GM23338 (cell line): ENCODE measurements around the gene NINL. TPM values are rescaled to one million over a fixed set of nuclear protein-coding genes. Genes with fewer than 3 reads are reported as not detected.

Source experiments
- ATAC-seq: fragments of 200-7000 bp; cut with Tn5 transposase; 3 replicates; pipeline ENCODE4 v1.9.1; 2020
- DNase-seq: peaks from one replicate; pipeline ENCODE4 v3.0.0-alpha.2; 2015; ENCODE audit warnings: low spot score
- H2AFZ ChIP-seq: fragments of 200-600 bp; sonication (generic); 2 replicates; pipeline ENCODE4 v1.8.0; 2016; ENCODE audit warnings: antibody characterized with exemption, mild to moderate bottlenecking, moderate library complexity
- H3F3A ChIP-seq: fragments of 200-600 bp; sonication (generic); replicated peaks from 2 replicates; pipeline ENCODE4 v1.8.0; 2017; ENCODE audit warnings: antibody characterized with exemption, mixed run types, low read depth
- H3K27ac ChIP-seq: fragments of 200-600 bp; sonication (generic); 2 replicates; pipeline ENCODE4 v1.6.1; 2016; ENCODE audit warnings: low read depth
- H3K27me3 ChIP-seq: fragments of 200-600 bp; sonication (generic); 2 replicates; pipeline ENCODE4 v1.8.0; 2016; ENCODE audit warnings: mild to moderate bottlenecking, mixed run types, moderate library complexity; ENCODE audit not compliant: insufficient read depth
- H3K36me3 ChIP-seq: fragments of 200-600 bp; sonication (generic); 2 replicates; pipeline ENCODE4 v1.8.0; 2016; ENCODE audit warnings: mild to moderate bottlenecking; ENCODE audit not compliant: insufficient read depth
- H3K4me1 ChIP-seq: fragments of 200-600 bp; sonication (generic); 2 replicates; pipeline ENCODE4 v1.8.0; 2016; ENCODE audit warnings: mild to moderate bottlenecking, moderate library complexity; ENCODE audit not compliant: insufficient read depth
- H3K4me2 ChIP-seq: fragments of 200-600 bp; sonication (generic); 2 replicates; pipeline ENCODE4 v1.7.1; 2017; ENCODE audit warnings: mixed run types
- H3K4me3 ChIP-seq: fragments of 200-600 bp; sonication (generic); 2 replicates; pipeline ENCODE4 v1.6.1; 2016; ENCODE audit warnings: mixed run types
- H3K79me2 ChIP-seq: fragments of 200-600 bp; sonication (generic); replicated peaks from 2 replicates; pipeline ENCODE4 v1.8.0; 2017; ENCODE audit warnings: mild to moderate bottlenecking; ENCODE audit not compliant: insufficient read depth
- H3K9me2 ChIP-seq: fragments of 200-600 bp; sonication (generic); 2 replicates; pipeline ENCODE4 v1.8.0; 2017; ENCODE audit not compliant: insufficient read depth
- H4K20me1 ChIP-seq: fragments of 200-600 bp; sonication (generic); replicated peaks from 2 replicates; pipeline ENCODE4 v1.8.0; 2017; ENCODE audit warnings: mild to moderate bottlenecking; ENCODE audit not compliant: insufficient read depth
- H3K27ac Mint-ChIP-seq: 2 replicates; pipeline ENCODE4 v1.8.0; 2020; ENCODE audit warnings: inconsistent platforms, mild to moderate bottlenecking, moderate library complexity, mixed read lengths
- H3K27me3 Mint-ChIP-seq: 3 replicates; pipeline ENCODE4 v1.8.0; 2022; ENCODE audit warnings: low read depth, mild to moderate bottlenecking, moderate library complexity, mixed read lengths, inconsistent platforms; ENCODE audit not compliant: insufficient read depth, poor library complexity
- H3K36me3 Mint-ChIP-seq: 3 replicates; pipeline ENCODE4 v1.8.0; 2021; ENCODE audit warnings: low read depth, mild to moderate bottlenecking, inconsistent platforms, moderate library complexity, mixed read lengths
- H3K4me1 Mint-ChIP-seq: 3 replicates; pipeline ENCODE4 v1.8.0; 2020; ENCODE audit warnings: mild to moderate bottlenecking, inconsistent platforms, mixed read lengths
- H3K4me3 Mint-ChIP-seq: 3 replicates; pipeline ENCODE4 v1.8.0; 2021; ENCODE audit warnings: moderate library complexity, mild to moderate bottlenecking, inconsistent platforms, mixed read lengths
- H3K9me3 Mint-ChIP-seq: 3 replicates; pipeline ENCODE4 v1.8.0; 2020; ENCODE audit warnings: moderate library complexity, mild to moderate bottlenecking, inconsistent platforms, mixed read lengths
- CREB1 ChIP-seq: fragments of 250-450 bp; sonication (Bioruptor Pico); IDR thresholded peaks from 2 replicates; pipeline ENCODE4 v1.5.0; 2020; ENCODE audit warnings: low read depth, mild to moderate bottlenecking, moderate library complexity
- NANOG ChIP-seq: IDR thresholded peaks from 2 replicates; pipeline ENCODE4 v1.6.1; 2016; ENCODE audit warnings: antibody characterized with exemption, borderline replicate concordance
- POLR2AphosphoS5 ChIP-seq: IDR thresholded peaks from 2 replicates; pipeline ENCODE4 v1.6.1; 2016; ENCODE audit warnings: antibody characterized with exemption, low read depth
- ZNF331 ChIP-seq: fragments of 250-450 bp; sonication (Bioruptor Pico); IDR thresholded peaks from 2 replicates; pipeline ENCODE4 v1.5.0; 2020; ENCODE audit warnings: low read depth, mild to moderate bottlenecking, moderate library complexity
- polyA plus RNA-seq: library from polyadenylated mRNA; unstranded; fragments of >200 nt; fragmentation: Nextera tagmentation; extraction: Ambion mirVana; gene quantifications from 2 replicates; pipeline ENCODE4 v1.2.1, GENCODE V29; 2016
- total RNA-seq: library from RNA; depleted of rRNA; stranded (reverse); fragments of >200 nt; shearing (Covaris generic); gene quantifications from 2 replicates; pipeline ENCODE4 v1.2.3, GENCODE V29; 2014
- TF ChIP-seq, protein P1 (sequence below): fragments of 250-450 bp; sonication (Bioruptor Pico); IDR thresholded peaks from 2 replicates; pipeline ENCODE4 v1.5.0; 2020; ENCODE audit warnings: mild to moderate bottlenecking, moderate library complexity
- TF ChIP-seq, protein P2 (sequence below): IDR thresholded peaks from one replicate; pipeline ENCODE4 v1.6.1; 2018; ENCODE audit warnings: antibody characterized with exemption; ENCODE audit not compliant: unreplicated experiment

Gene NINL
- total and polyA plus RNA-seq, 2 experiments from 2014 or later = 18.0 to 31.2 TPM

DNA sequence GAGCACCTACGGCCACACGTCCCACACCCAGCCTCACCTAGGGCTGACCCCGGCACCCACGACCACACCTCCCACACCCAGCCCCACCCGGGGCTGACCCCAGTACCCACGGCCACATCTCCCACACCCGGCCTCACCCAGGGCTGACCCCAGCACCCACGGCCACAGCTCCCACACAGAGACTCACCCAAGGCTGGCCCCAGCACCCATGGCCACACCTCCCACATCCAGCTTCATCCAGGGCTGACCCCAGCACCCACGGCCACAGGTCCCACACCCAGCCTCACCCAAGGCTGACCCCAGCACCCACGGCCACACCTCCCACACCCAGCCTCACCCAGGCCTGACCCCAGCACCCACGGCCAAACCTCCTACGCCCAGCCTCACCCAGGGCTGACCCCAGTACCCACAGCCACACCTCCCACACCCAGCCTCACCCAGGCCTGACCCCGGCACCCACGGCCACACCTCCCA, 36.7 kb downstream of the NINL start (continued):
- TF ChIP-seq, protein P1, sequence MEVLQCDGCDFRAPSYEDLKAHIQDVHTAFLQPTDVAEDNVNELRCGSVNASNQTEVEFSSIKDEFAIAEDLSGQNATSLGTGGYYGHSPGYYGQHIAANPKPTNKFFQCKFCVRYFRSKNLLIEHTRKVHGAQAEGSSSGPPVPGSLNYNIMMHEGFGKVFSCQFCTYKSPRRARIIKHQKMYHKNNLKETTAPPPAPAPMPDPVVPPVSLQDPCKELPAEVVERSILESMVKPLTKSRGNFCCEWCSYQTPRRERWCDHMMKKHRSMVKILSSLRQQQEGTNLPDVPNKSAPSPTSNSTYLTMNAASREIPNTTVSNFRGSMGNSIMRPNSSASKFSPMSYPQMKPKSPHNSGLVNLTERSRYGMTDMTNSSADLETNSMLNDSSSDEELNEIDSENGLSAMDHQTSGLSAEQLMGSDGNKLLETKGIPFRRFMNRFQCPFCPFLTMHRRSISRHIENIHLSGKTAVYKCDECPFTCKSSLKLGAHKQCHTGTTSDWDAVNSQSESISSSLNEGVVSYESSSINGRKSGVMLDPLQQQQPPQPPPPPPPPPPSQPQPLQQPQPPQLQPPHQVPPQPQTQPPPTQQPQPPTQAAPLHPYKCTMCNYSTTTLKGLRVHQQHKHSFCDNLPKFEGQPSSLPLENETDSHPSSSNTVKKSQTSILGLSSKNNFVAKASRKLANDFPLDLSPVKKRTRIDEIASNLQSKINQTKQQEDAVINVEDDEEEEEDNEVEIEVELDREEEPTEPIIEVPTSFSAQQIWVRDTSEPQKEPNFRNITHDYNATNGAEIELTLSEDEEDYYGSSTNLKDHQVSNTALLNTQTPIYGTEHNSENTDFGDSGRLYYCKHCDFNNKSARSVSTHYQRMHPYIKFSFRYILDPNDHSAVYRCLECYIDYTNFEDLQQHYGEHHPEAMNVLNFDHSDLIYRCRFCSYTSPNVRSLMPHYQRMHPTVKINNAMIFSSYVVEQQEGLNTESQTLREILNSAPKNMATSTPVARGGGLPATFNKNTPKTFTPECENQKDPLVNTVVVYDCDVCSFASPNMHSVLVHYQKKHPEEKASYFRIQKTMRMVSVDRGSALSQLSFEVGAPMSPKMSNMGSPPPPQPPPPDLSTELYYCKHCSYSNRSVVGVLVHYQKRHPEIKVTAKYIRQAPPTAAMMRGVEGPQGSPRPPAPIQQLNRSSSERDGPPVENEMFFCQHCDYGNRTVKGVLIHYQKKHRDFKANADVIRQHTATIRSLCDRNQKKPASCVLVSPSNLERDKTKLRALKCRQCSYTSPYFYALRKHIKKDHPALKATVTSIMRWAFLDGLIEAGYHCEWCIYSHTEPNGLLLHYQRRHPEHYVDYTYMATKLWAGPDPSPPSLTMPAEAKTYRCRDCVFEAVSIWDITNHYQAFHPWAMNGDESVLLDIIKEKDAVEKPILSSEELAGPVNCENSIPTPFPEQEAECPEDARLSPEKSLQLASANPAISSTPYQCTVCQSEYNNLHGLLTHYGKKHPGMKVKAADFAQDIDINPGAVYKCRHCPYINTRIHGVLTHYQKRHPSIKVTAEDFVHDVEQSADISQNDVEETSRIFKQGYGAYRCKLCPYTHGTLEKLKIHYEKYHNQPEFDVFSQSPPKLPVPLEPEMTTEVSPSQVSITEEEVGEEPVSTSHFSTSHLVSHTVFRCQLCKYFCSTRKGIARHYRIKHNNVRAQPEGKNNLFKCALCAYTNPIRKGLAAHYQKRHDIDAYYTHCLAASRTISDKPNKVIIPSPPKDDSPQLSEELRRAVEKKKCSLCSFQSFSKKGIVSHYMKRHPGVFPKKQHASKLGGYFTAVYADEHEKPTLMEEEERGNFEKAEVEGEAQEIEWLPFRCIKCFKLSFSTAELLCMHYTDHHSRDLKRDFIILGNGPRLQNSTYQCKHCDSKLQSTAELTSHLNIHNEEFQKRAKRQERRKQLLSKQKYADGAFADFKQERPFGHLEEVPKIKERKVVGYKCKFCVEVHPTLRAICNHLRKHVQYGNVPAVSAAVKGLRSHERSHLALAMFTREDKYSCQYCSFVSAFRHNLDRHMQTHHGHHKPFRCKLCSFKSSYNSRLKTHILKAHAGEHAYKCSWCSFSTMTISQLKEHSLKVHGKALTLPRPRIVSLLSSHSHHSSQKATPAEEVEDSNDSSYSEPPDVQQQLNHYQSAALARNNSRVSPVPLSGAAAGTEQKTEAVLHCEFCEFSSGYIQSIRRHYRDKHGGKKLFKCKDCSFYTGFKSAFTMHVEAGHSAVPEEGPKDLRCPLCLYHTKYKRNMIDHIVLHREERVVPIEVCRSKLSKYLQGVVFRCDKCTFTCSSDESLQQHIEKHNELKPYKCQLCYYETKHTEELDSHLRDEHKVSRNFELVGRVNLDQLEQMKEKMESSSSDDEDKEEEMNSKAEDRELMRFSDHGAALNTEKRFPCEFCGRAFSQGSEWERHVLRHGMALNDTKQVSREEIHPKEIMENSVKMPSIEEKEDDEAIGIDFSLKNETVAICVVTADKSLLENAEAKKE (CRISPR knock-in tag) = no peak
- no peak for TF ChIP-seq ZNF331 (CRISPR knock-in tag)
- TF ChIP-seq, protein P2, sequence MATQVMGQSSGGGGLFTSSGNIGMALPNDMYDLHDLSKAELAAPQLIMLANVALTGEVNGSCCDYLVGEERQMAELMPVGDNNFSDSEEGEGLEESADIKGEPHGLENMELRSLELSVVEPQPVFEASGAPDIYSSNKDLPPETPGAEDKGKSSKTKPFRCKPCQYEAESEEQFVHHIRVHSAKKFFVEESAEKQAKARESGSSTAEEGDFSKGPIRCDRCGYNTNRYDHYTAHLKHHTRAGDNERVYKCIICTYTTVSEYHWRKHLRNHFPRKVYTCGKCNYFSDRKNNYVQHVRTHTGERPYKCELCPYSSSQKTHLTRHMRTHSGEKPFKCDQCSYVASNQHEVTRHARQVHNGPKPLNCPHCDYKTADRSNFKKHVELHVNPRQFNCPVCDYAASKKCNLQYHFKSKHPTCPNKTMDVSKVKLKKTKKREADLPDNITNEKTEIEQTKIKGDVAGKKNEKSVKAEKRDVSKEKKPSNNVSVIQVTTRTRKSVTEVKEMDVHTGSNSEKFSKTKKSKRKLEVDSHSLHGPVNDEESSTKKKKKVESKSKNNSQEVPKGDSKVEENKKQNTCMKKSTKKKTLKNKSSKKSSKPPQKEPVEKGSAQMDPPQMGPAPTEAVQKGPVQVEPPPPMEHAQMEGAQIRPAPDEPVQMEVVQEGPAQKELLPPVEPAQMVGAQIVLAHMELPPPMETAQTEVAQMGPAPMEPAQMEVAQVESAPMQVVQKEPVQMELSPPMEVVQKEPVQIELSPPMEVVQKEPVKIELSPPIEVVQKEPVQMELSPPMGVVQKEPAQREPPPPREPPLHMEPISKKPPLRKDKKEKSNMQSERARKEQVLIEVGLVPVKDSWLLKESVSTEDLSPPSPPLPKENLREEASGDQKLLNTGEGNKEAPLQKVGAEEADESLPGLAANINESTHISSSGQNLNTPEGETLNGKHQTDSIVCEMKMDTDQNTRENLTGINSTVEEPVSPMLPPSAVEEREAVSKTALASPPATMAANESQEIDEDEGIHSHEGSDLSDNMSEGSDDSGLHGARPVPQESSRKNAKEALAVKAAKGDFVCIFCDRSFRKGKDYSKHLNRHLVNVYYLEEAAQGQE = no peak

DNA sequence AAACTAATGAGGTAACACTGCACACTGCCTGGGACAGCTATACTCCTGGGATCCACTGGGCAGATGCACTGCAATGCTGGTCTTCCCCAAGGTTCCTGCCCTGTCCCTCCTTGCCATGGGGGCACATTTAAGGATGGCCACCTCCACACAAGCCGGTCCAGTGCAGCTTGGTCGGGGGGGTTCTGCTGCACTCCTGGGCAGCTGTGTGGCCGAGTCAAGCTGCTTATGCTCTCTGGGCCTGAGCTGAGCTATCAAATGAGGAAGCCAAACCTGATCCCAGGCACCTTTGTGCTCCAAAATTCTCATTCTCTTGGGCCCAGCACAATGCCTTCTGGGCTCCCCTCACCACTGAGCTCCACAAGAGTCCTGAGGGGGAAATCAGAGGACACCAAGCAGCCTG, 37.3 kb downstream of the NINL start:
- Mint-ChIP-seq H3K9me3 (no peaks in the 10 kb centered on the region), H3K27ac (no peak overlapping the region), H3K4me1 (peaks cover 66% of the 10 kb centered on the region), H3K4me3 (no peak overlapping the region), H3K36me3 (peaks cover 3% of the 10 kb centered on the region; the same call in 2 of the 3 replicates), H3K27me3 (peaks cover 7% of the 10 kb centered on the region)
- Histone ChIP-seq H3K4me3 (no peak overlapping the region), H3K27ac (no peak overlapping the region), H3K4me1 (peaks cover 52% of the 10 kb centered on the region), H3K36me3 (no peaks in the 10 kb centered on the region), H4K20me1 (peaks cover 21% of the 10 kb centered on the region), H3F3A (no peaks in the 10 kb centered on the region), H3K9me2 (no peaks in the 10 kb centered on the region; the same call in 1 of the 2 replicates), H3K4me2 (no peak overlapping the region), H3K79me2 (peaks cover 69% of the 10 kb centered on the region), H3K27me3 (no peaks in the 10 kb centered on the region), H2AFZ (no peak overlapping the region)
- no peak for ATAC-seq
- no peak for DNase-seq
- TF ChIP-seq POLR2AphosphoS5 = no peak
- TF ChIP-seq CREB1 (CRISPR knock-in tag) = no peak
- TF ChIP-seq, protein P1 (CRISPR knock-in tag) = no peak
- no peak for TF ChIP-seq NANOG
